Panc1 (cell line): ENCODE measurements around the gene CPZ. TPM values are rescaled to one million over a fixed set of nuclear protein-coding genes. Genes with fewer than 3 reads are reported as not detected.

ENCODE experiments used
- ATAC-seq: fragments of 200-7000 bp; cut with Tn5 transposase; 2 replicates; pipeline ENCODE4 v1.9.1; 2020; ENCODE audit warnings: mild to moderate bottlenecking, moderate library complexity
- BruUV-seq: library from RNA; stranded (reverse); fragments of 400-500 nt; replicated peaks from 2 replicates; lab custom pipeline; 2021; lab: Mats Ljungman, UMichigan
- CTCF ChIA-PET: fragments of 300-600 bp; sonication (Branson Sonifier 250); formaldehyde crosslinking; loops from one replicate; lab custom pipeline; 2022; ENCODE audit warnings: antibody characterized with exemption; lab: Charles Lee
- POLR2A ChIA-PET: fragments of 300-600 bp; sonication (Branson Sonifier 250); formaldehyde crosslinking; loops from one replicate; lab custom pipeline; 2022; ENCODE audit warnings: antibody characterized with exemption; lab: Charles Lee
- DNase-seq: peaks from one replicate; pipeline ENCODE4 v3.0.0-alpha.2; 2010; ENCODE audit warnings: low read depth, low spot score
- H3K27ac ChIP-seq: 2 replicates; pipeline ENCODE4 v1.5.1; 2011; ENCODE audit warnings: mild to moderate bottlenecking, low read length, inconsistent platforms
- H3K27me3 ChIP-seq: fragments of 200-500 bp; sonication (Bioruptor generic); 2 replicates; pipeline ENCODE4 v1.6.0; 2014; ENCODE audit warnings: low read length, inconsistent platforms; ENCODE audit not compliant: control insufficient read depth, insufficient read depth
- H3K36me3 ChIP-seq: fragments of 200-500 bp; sonication (Bioruptor generic); 2 replicates; pipeline ENCODE4 v1.5.1; 2014; ENCODE audit warnings: inconsistent platforms, mild to moderate bottlenecking, low read length, moderate library complexity; ENCODE audit not compliant: control insufficient read depth, insufficient read depth
- H3K4me1 ChIP-seq: 2 replicates; pipeline ENCODE4 v1.5.1; 2011; ENCODE audit warnings: inconsistent platforms, mild to moderate bottlenecking, low read length, moderate library complexity; ENCODE audit not compliant: control insufficient read depth, insufficient read depth
- H3K4me3 ChIP-seq, 2 experiments: 2 replicates each; pipeline ENCODE4 v1.5.1; 2011 to 2012; ENCODE audit warnings: low read depth in 2 of 2, low read length in 2 of 2, mild to moderate bottlenecking in 2 of 2, inconsistent platforms in 1 of 2, moderate library complexity in 1 of 2
- H3K9me3 ChIP-seq: fragments of 200-500 bp; sonication (Bioruptor generic); 2 replicates; pipeline ENCODE4 v1.5.1; 2014; ENCODE audit warnings: low read depth, mild to moderate bottlenecking, inconsistent platforms, low read length, moderate library complexity; ENCODE audit not compliant: control insufficient read depth, insufficient read depth
- POLR2AphosphoS5 ChIP-seq: IDR thresholded peaks from 2 replicates; pipeline ENCODE4 v1.6.1; 2012; ENCODE audit warnings: mild to moderate bottlenecking, low read depth, low read length, moderate library complexity
- SIN3A ChIP-seq: IDR thresholded peaks from 2 replicates; pipeline ENCODE4 v1.6.1; 2012; ENCODE audit warnings: low read depth, mild to moderate bottlenecking, low read length, moderate library complexity, borderline replicate concordance; ENCODE audit not compliant: insufficient read depth
- TCF7L2 ChIP-seq: IDR thresholded peaks from 2 replicates; pipeline ENCODE4 v1.6.1; 2011; ENCODE audit warnings: mild to moderate bottlenecking, low read depth, low read length, inconsistent platforms
- in situ Hi-C: cut with HindIII; loops from 2 replicates; pipeline ENCODE4 v1.10.0; 2016; ENCODE audit warnings: low sequenced_read_pairs, low pct_unique_long_range_greater_than_20kb
- intact Hi-C: fragments of 100-400 bp; cut with micrococcal nuclease; formaldehyde crosslinking; loops from one replicate; pipeline ENCODE4 v1.10.0; 2022; ENCODE audit not compliant: unreplicated experiment
- total RNA-seq: library from RNA; stranded (reverse); gene quantifications from one replicate; pipeline ENCODE4 v1.2.1, GENCODE V29; 2021; ENCODE audit not compliant: unreplicated experiment
- TF ChIP-seq, protein P1 (sequence below): fragments of 450-650 bp; IDR thresholded peaks from 2 replicates; pipeline ENCODE4 v1.5.1; 2017; ENCODE audit warnings: mild to moderate bottlenecking
- TF ChIP-seq, protein P2 (sequence below), 2 experiments: IDR thresholded peaks; 2 replicates each; pipeline ENCODE4 v1.6.1; 2011 to 2012; ENCODE audit warnings: low read depth in 2 of 2, control low read depth in 1 of 2, low read length in 1 of 2, mild to moderate bottlenecking in 1 of 2, moderate library complexity in 1 of 2; ENCODE audit not compliant: insufficient read depth in 1 of 2

The CPZ gene
- total RNA-seq, 1 experiment from 2014 or later = 0.15 TPM

DNA sequence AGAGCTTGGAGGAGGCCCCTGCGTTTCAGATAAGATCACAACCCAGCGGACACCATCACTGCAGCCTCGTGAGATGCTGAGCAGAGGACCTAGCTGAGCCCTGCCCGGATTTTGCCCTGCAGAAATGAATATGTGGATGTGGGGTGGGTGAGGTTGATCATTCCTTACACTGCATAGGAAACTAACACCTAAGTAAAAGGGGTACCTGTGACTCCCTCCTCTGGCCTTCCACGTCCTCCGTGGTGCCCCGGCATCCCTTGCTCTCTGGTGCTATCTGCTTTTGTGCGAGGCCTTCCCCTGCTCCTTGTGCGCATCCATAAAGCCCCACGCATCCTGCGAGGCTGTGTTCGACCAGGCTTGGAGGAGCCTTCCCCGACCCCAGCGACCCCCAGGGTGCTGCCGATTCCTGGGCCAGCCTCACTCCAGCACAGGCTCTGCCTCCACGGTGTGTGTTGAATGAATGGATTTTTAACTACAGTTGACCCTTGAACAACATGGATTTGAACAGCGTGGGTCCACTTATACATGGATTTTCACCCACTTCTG, 37.9 kb upstream of the CPZ start:
- no peaks in the 10 kb centered on the region for H3K27me3 ChIP-seq
- H3K4me3 ChIP-seq = no peak overlapping the region
- in situ Hi-C loops = no loop called here
- no peak overlapping the region for H3K27ac ChIP-seq
- no peaks in the 10 kb centered on the region for H3K36me3 ChIP-seq
- no peak for ATAC-seq
- H3K9me3 ChIP-seq = no peaks in the 10 kb centered on the region
- no peak for DNase-seq
- BruUV-seq = no TSS peak
- TF ChIP-seq, protein P1, sequence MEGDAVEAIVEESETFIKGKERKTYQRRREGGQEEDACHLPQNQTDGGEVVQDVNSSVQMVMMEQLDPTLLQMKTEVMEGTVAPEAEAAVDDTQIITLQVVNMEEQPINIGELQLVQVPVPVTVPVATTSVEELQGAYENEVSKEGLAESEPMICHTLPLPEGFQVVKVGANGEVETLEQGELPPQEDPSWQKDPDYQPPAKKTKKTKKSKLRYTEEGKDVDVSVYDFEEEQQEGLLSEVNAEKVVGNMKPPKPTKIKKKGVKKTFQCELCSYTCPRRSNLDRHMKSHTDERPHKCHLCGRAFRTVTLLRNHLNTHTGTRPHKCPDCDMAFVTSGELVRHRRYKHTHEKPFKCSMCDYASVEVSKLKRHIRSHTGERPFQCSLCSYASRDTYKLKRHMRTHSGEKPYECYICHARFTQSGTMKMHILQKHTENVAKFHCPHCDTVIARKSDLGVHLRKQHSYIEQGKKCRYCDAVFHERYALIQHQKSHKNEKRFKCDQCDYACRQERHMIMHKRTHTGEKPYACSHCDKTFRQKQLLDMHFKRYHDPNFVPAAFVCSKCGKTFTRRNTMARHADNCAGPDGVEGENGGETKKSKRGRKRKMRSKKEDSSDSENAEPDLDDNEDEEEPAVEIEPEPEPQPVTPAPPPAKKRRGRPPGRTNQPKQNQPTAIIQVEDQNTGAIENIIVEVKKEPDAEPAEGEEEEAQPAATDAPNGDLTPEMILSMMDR = no peak
- TF ChIP-seq, protein P2, sequence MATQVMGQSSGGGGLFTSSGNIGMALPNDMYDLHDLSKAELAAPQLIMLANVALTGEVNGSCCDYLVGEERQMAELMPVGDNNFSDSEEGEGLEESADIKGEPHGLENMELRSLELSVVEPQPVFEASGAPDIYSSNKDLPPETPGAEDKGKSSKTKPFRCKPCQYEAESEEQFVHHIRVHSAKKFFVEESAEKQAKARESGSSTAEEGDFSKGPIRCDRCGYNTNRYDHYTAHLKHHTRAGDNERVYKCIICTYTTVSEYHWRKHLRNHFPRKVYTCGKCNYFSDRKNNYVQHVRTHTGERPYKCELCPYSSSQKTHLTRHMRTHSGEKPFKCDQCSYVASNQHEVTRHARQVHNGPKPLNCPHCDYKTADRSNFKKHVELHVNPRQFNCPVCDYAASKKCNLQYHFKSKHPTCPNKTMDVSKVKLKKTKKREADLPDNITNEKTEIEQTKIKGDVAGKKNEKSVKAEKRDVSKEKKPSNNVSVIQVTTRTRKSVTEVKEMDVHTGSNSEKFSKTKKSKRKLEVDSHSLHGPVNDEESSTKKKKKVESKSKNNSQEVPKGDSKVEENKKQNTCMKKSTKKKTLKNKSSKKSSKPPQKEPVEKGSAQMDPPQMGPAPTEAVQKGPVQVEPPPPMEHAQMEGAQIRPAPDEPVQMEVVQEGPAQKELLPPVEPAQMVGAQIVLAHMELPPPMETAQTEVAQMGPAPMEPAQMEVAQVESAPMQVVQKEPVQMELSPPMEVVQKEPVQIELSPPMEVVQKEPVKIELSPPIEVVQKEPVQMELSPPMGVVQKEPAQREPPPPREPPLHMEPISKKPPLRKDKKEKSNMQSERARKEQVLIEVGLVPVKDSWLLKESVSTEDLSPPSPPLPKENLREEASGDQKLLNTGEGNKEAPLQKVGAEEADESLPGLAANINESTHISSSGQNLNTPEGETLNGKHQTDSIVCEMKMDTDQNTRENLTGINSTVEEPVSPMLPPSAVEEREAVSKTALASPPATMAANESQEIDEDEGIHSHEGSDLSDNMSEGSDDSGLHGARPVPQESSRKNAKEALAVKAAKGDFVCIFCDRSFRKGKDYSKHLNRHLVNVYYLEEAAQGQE (IDR thresholded peaks at IDR 0.05; ENCODE audit: insufficient read depth in 1 of 2, low read depth in 2 of 2, low read length in 1 of 2) = no peak
- no peak for TF ChIP-seq SIN3A
- no peak for TF ChIP-seq POLR2AphosphoS5
- TF ChIP-seq TCF7L2 = no peak
- POLR2A ChIA-PET = no interaction called here
- no peaks in the 10 kb centered on the region for H3K4me1 ChIP-seq
- CTCF ChIA-PET = interaction anchor here (0.6 kb wide), 1 partner anchor 98 kb away, joined by 8 read pairs; no protein-coding TSS in a partner anchor
- intact Hi-C loops = no loop called here

DNA sequence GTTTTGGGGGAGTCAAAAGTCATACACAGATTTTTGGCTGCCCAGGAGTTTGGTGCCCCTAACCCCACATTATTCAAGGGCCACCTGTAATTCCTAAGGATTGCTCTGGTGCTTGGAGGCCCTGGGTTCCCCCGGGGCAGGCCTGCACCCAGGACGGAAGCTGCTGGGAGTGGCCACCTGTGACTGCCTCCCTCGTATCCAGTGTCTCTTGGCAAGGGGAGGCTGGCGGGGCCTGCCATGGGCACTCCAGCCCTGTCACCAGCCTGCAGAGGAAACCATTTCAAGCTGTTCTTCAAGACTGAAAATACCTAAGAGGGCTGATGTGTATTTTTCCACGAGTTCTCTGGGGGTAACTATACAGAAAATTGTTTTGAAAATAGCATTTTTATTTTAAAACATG, 36.8 kb upstream of the CPZ start:
- no peak for DNase-seq
- H3K4me3 ChIP-seq = no peak overlapping the region
- intact Hi-C loops (no loop called here), in situ Hi-C loops (no loop called here)
- no peaks in the 10 kb centered on the region for H3K27me3 ChIP-seq
- CTCF ChIA-PET = no interaction called here
- H3K9me3 ChIP-seq = no peaks in the 10 kb centered on the region
- BruUV-seq = no TSS peak
- H3K36me3 ChIP-seq = no peaks in the 10 kb centered on the region
- no peak for ATAC-seq
- no peaks in the 10 kb centered on the region for H3K4me1 ChIP-seq
- no peak overlapping the region for H3K27ac ChIP-seq
- POLR2A ChIA-PET = no interaction called here
- TF ChIP-seq SIN3A = no peak
- TF ChIP-seq, protein P2 (IDR thresholded peaks at IDR 0.05; ENCODE audit: insufficient read depth in 1 of 2, low read depth in 2 of 2, low read length in 1 of 2) = no peak
- no peak for TF ChIP-seq TCF7L2
- no peak for TF ChIP-seq POLR2AphosphoS5
- TF ChIP-seq, protein P1 = no peak
